ENCODE measurements around the gene ERCC1.
"Not testable (repeated sequence)": the region's sequence is repeated elsewhere in the genome, so short reads cannot be mapped to it uniquely, and the experiment has no call there.

The ERCC1 gene

GRCh38 chr19:45451850-45452387, 28.2 kb upstream of the ERCC1 start:
- no peak for DNase-seq

- peak; percentile 34 to 43 for DNase-seq
Observed at GRCh38 chr19:45451131-45451849, 27.6 kb upstream of the ERCC1 start.

GRCh38 chr19:45450012-45450333, 26.3 kb upstream of the ERCC1 start:
- no peak for DNase-seq

GRCh38 chr19:45448887-45449299, 25.2 kb upstream of the ERCC1 start:
- no peak for DNase-seq

GRCh38 chr19:45448425-45448756, 24.7 kb upstream of the ERCC1 start:
- no peak for DNase-seq

GRCh38 chr19:45446944-45447343, 23.2 kb upstream of the ERCC1 start:
- DNase-seq = no peak

GRCh38 chr19:45446295-45446694, 22.6 kb upstream of the ERCC1 start:
- no peak for DNase-seq

- no peak for DNase-seq
Observed at GRCh38 chr19:45445139-45445538, 21.4 kb upstream of the ERCC1 start.

GRCh38 chr19:45444318-45445041, 20.8 kb upstream of the ERCC1 start:
- DNase-seq = peak; percentile 81 to 85

- peak; percentile 71 to 79 for DNase-seq
Observed at GRCh38 chr19:45443462-45444317, 20.0 kb upstream of the ERCC1 start.

- DNase-seq = peak in 1 of 2 experiments; percentile 43
Observed at GRCh38 chr19:45442778-45443461, 19.2 kb upstream of the ERCC1 start.

GRCh38 chr19:45442408-45442777, 18.7 kb upstream of the ERCC1 start:
- DNase-seq = no peak

- DNase-seq = no peak
Observed at GRCh38 chr19:45440873-45441654, 17.3 kb upstream of the ERCC1 start.

GRCh38 chr19:45440259-45440638, 16.5 kb upstream of the ERCC1 start:
- DNase-seq = no peak

GRCh38 chr19:45439569-45440258, 16.0 kb upstream of the ERCC1 start:
- DNase-seq = peak; percentile 81 to 85

- no peak for DNase-seq
Observed at GRCh38 chr19:45439190-45439568, 15.5 kb upstream of the ERCC1 start.

- no peak for DNase-seq
Observed at GRCh38 chr19:45437328-45437727, 13.6 kb upstream of the ERCC1 start.

GRCh38 chr19:45432543-45432942, 8.8 kb upstream of the ERCC1 start:
- DNase-seq = not testable (repeated sequence)

- DNase-seq = not testable (repeated sequence)
Observed at GRCh38 chr19:45431008-45431407, 7.3 kb upstream of the ERCC1 start.

GRCh38 chr19:45429896-45430295, 6.2 kb upstream of the ERCC1 start:
- DNase-seq = not testable (repeated sequence)
